Measurements from ENCODE around the gene TNRC18.
"Not testable (repeated sequence)": the region's sequence is repeated elsewhere in the genome, so short reads cannot be mapped to it uniquely, and the experiment has no call there.

TNRC18 gene

DNA sequence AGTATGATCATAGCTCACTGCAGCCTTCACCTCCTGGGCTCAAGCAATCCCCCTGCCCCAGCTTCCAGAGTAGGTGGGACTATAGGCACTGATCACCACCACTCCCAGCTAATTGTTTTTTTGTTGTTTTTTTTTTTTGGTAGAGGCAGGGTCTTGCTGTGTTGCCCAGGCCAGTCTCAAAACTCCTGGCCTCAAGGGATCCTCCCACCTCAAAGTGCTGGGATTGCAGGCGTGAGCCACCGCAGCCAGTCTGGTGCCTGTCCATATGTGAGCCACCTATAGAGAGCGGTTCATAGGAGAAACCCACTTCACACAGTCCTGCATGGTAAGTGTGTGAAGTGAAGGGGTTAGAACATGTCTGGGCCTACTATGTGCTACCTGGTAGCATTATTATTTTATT is 93.3 kb downstream of the TNRC18 start:
- H3K4me3 ChIP-seq (ENCODE audit: control insufficient read depth, low read depth, low read length): no peak overlapping the region
- DNase-seq (ENCODE audit: low read depth): no peak
- TF ChIP-seq, protein P1, sequence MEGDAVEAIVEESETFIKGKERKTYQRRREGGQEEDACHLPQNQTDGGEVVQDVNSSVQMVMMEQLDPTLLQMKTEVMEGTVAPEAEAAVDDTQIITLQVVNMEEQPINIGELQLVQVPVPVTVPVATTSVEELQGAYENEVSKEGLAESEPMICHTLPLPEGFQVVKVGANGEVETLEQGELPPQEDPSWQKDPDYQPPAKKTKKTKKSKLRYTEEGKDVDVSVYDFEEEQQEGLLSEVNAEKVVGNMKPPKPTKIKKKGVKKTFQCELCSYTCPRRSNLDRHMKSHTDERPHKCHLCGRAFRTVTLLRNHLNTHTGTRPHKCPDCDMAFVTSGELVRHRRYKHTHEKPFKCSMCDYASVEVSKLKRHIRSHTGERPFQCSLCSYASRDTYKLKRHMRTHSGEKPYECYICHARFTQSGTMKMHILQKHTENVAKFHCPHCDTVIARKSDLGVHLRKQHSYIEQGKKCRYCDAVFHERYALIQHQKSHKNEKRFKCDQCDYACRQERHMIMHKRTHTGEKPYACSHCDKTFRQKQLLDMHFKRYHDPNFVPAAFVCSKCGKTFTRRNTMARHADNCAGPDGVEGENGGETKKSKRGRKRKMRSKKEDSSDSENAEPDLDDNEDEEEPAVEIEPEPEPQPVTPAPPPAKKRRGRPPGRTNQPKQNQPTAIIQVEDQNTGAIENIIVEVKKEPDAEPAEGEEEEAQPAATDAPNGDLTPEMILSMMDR (IDR thresholded peaks at IDR 0.05; ENCODE audit: control insufficient read depth, insufficient read depth, low read depth, low read length, missing control alignments): no peak

DNA sequence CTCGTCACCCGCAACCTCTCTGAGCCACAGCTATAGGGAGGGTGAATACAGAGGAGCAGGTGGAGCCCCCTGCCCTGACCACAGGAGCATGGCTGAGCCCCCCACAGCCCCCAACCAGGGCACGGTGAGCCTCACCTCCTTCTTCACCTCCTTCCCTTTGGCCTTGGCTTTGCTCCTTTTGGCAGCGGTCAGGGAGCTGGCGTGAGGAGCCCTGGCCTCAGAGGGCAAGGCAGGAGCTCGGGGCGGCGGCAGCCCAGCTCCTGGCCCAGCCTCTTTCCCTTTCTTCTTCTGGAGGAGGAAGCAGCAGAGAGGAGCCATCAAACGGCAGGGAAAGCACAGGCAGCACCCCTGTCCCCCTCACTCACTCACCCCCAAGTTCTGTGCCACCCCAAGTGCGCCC is 98.7 kb downstream of the TNRC18 start:
- no peak overlapping the region for H3K4me3 ChIP-seq (ENCODE audit: control insufficient read depth, low read depth, low read length)
- no peak for DNase-seq (ENCODE audit: low read depth)
- TF ChIP-seq, protein P1 (IDR thresholded peaks at IDR 0.05; ENCODE audit: control insufficient read depth, insufficient read depth, low read depth, low read length, missing control alignments): no peak

DNA sequence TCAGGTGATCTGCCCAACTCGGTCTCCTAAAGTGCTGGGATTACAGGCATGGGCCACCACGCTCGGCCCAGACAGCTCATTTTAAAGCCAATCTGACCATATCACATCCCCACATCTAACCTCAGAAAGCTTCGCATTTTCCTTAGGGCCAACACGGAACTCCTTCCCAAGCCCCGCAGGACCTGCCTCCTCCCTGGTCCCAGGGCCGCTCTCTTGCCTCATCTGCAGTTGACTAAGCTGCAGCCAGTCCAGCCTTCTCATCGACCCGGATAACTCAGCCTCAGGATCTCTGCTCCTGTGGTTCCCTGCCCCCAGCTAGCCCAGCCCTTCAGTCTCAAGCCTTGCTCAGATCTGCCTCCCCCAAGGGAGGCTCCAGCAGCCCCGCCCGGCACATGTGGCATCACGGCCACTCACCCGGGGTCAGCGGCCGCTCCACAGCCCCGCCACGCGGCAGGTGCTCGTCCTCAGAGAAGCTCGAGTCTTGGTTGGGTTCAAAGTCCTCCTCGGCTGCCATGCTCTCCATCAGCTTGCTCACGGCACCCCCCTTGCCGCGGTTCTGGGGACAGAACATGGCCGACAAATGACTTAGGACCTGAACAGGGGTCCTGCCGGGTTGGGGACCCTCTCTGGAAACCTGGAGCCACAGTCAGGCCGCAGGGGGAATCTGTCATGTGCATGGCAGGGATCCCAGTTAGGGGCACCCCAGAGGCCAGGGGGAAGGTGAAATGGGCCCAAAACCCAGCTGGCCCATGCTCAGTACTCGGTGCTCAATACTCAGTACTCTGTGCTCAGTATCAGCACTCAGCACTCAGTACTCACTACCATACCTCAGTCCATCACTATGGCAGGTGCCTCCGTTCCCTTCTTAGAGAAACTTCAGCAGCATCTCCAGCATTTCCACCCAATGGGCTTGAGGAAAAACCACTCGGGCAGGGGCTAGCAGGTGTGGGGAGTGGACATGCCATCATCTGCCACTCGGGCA is 99.5 kb downstream of the TNRC18 start:
- not testable (repeated sequence) for H3K4me3 ChIP-seq (ENCODE audit: control insufficient read depth, low read depth, low read length); DNase-seq (ENCODE audit: low read depth)

DNA sequence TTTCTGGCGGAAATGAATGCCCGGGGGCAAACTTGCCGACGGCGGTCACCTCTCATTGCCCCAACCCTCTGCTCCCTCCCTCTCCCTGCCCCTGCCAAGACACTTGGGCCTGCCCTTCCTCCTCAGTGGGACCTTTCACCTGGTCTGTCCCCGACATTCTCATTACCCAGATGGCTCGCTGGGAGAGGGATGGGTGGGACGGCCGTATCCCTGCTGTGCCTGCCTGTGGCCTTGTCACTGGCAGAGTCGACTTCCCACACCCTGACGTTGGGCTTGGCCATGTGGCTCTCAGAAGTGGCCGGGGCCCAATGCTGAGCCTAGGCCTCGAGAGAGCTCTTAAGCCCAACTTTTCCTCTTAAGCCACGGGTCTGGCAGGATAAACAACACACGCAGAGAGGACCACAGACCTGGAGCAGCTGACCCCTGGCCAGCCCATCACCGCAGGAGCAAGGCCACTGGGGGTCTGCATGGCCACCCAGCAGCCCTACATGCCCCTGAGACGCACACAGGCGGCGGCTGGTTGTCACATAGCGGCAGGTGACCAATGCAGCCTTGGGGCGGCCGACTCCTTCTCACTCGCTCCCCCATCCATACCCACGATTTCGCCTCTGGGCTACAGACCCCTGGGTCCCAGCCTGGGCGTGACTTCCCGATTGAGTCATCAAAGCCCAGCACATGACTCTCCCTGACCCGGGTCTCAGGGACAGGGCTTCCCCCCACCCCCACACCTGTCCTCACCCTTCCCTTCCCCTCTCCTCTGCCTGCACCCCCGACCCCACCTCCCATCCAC is 100.8 kb downstream of the TNRC18 start:
- DNase-seq (ENCODE audit: low read depth): no peak
- TF ChIP-seq, protein P1 (IDR thresholded peaks at IDR 0.05; ENCODE audit: control insufficient read depth, insufficient read depth, low read depth, low read length, missing control alignments): no peak
- no peak overlapping the region for H3K4me3 ChIP-seq (ENCODE audit: control insufficient read depth, low read depth, low read length)

DNA sequence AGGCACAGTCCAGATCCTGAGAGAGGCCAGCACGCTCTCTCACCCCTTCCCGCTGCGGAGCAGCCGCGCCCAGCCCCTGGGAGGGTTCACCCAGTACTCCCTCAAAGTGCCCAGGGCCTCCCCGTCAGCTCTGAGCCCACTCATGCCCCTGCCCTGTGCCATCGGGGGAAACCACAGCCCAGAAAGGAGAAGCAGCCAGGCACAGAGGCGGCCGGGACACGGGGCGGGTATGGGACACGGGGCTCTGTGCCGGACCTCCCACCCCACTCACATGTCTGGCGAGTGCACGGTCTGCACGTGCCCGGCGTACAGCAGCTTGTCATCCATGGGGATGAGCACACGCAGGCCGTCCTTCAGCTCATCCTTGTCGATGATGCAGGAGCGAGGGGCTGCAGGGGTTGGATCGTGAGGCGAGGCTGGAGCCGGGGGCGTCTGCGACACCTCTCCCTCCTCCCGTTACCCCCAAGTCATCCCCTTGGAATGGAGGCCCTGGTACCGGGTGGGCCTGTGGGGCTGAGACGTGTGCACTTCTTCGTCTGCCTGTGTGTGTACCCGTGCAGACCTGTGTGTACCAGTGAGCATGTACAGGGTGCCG is 102.7 kb downstream of the TNRC18 start:
- no peak overlapping the region for H3K4me3 ChIP-seq (ENCODE audit: control insufficient read depth, low read depth, low read length)
- TF ChIP-seq, protein P1 (IDR thresholded peaks at IDR 0.05; ENCODE audit: control insufficient read depth, insufficient read depth, low read depth, low read length, missing control alignments): no peak
- DNase-seq (ENCODE audit: low read depth): no peak

DNA sequence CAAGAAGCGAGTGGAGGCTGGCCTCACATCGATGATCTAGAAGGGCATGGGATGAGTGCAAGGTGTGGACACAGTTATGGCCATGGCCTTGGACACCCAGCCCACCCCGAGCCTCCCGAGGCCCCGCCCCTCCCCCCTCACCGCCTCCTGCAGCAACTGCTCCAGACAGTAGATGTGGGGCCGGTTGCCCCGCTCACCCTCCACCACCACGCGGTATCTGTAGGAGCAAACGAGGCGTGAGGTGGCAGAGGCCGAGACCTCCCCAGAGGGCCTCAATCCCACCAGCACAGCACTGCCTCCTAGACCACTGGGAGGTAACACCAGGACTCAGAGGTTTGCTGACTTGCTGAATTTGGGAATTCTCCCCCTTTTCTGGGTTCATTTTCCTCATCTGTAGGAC is 103.2 kb downstream of the TNRC18 start:
- TF ChIP-seq, protein P1 (IDR thresholded peaks at IDR 0.05; ENCODE audit: control insufficient read depth, insufficient read depth, low read depth, low read length, missing control alignments): no peak
- DNase-seq (ENCODE audit: low read depth): no peak

DNA sequence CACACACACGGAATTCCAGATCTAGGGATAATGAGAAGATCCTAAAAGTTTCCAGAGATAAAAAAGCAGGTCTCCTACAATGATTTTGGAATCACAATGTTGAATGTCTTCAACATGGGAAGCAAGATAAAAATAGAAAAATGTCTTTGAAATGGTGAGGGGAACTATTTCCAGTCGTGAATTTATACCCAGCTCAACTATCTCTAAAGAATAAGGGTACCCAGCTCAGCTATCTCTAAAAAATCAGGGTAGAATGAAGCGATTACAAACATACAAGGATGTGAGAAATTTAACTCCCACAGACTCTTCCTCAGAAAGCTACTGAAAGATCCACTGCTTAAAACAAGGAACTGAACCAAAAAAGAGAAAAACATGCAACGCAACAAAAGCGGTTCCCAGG is 105.0 kb downstream of the TNRC18 start:
- not testable (repeated sequence) for DNase-seq (ENCODE audit: low read depth); H3K4me3 ChIP-seq (ENCODE audit: control insufficient read depth, low read depth, low read length)

More for the DNA sequence above, 103.2 kb downstream of the TNRC18 start:
- H3K4me3 ChIP-seq (ENCODE audit: control insufficient read depth, low read depth, low read length): no peak overlapping the region

All from AG09309 (cell line).